SK-N-SH (cell line): ENCODE measurements around the gene NKX6-2. TPM values are rescaled to one million over a fixed set of nuclear protein-coding genes. Genes with fewer than 3 reads are reported as not detected.
"Not testable (repeated sequence)": the region's sequence is repeated elsewhere in the genome, so short reads cannot be mapped to it uniquely, and the experiment has no call there.

Experiments
- CTCF ChIA-PET: fragments of 300-600, 350-600 bp; formaldehyde crosslinking; extraction: SDS; loops from one replicate; lab custom pipeline; 2021; lab: Yijun Ruan, JAX
- POLR2A ChIA-PET: fragments of 350-600 bp; sonication (Branson Sonifier 250); formaldehyde crosslinking; extraction: SDS; loops from one replicate; lab custom pipeline; 2020; ENCODE audit warnings: antibody characterized with exemption, inconsistent platforms; lab: Yijun Ruan, JAX
- DNase-seq: peaks from one replicate; pipeline ENCODE4 v3.0.0; 2012
- H2AFZ ChIP-seq: fragments of 200-600 bp; sonication (generic); 2 replicates; pipeline ENCODE4 v1.8.1; 2016; ENCODE audit warnings: antibody characterized with exemption, mild to moderate bottlenecking, low read depth
- H3F3A ChIP-seq: fragments of 200-600 bp; sonication (generic); replicated peaks from 2 replicates; pipeline ENCODE3; 2016; ENCODE audit warnings: antibody characterized with exemption, mild to moderate bottlenecking; ENCODE audit not compliant: insufficient read depth
- H3K27ac ChIP-seq, 2 experiments: fragments of 200-500 bp in 1 of 2; fragments of 200-600 bp in 1 of 2; sonication (Bioruptor generic) in 1 of 2; sonication (generic), shearing (Covaris generic) in 1 of 2; 2 replicates each; pipeline versions ENCODE4 v1.5.1 to v1.6.1; 2014 to 2016; ENCODE audit warnings: low read depth in 2 of 2, inconsistent platforms in 1 of 2, low read length in 1 of 2, mild to moderate bottlenecking in 1 of 2, mixed read lengths in 1 of 2
- H3K27me3 ChIP-seq: fragments of 200-600 bp; sonication (generic), shearing (Covaris generic); 2 replicates; pipeline ENCODE4 v1.6.1; 2016; ENCODE audit warnings: mixed run types; ENCODE audit not compliant: insufficient read depth
- H3K36me3 ChIP-seq, 2 experiments: fragments of 200-500 bp in 1 of 2; fragments of 200-600 bp in 1 of 2; sonication (Bioruptor generic) in 1 of 2; sonication (generic) in 1 of 2; replicated peaks in 1 of 2; 2 replicates each; pipeline versions ENCODE3 to v1.5.1; 2014 to 2016; ENCODE audit warnings: low read length in 1 of 2, mild to moderate bottlenecking in 1 of 2; ENCODE audit not compliant: insufficient read depth in 2 of 2, control insufficient read depth in 1 of 2
- H3K4me1 ChIP-seq, 2 experiments: fragments of 200-500 bp in 1 of 2; fragments of 200-600 bp in 1 of 2; sonication (Bioruptor generic) in 1 of 2; sonication (generic), shearing (Covaris generic) in 1 of 2; 2 replicates each; pipeline versions ENCODE4 v1.5.1 to v1.6.1; 2014 to 2016; ENCODE audit warnings: low read depth in 1 of 2, low read length in 1 of 2, mixed run types in 1 of 2; ENCODE audit not compliant: insufficient read depth in 2 of 2, control insufficient read depth in 1 of 2
- H3K4me2 ChIP-seq: fragments of 200-600 bp; sonication (generic), shearing (Covaris generic); 2 replicates; pipeline ENCODE4 v1.6.1; 2017; ENCODE audit warnings: mixed run types
- H3K4me3 ChIP-seq, 2 experiments: fragments of 200-500 bp in 1 of 2; fragments of 200-600 bp in 1 of 2; sonication (Bioruptor generic) in 1 of 2; sonication (generic), shearing (Covaris generic) in 1 of 2; 2 replicates each; pipeline versions ENCODE4 v1.5.1 to v1.8.1; 2014 to 2016; ENCODE audit warnings: low read depth in 2 of 2, inconsistent platforms in 1 of 2, low read length in 1 of 2, mild to moderate bottlenecking in 1 of 2, mixed read lengths in 1 of 2, moderate library complexity in 1 of 2
- H3K79me2 ChIP-seq: fragments of 200-600 bp; sonication (generic); 2 replicates; pipeline ENCODE4 v1.8.1; 2017; ENCODE audit warnings: mild to moderate bottlenecking; ENCODE audit not compliant: insufficient read depth
- H3K9ac ChIP-seq: fragments of 200-600 bp; sonication (generic); 2 replicates; pipeline ENCODE4 v1.6.1; 2017; ENCODE audit warnings: mixed run types
- H3K9me2 ChIP-seq: fragments of 200-600 bp; sonication (generic); 2 replicates; pipeline ENCODE4 v1.6.1; 2017; ENCODE audit warnings: mixed run types
- H3K9me3 ChIP-seq: fragments of 200-600 bp; sonication (generic); 2 replicates; pipeline ENCODE4 v1.6.1; 2017; ENCODE audit warnings: mixed run types, mild to moderate bottlenecking, moderate library complexity
- H4K20me1 ChIP-seq: fragments of 200-600 bp; sonication (generic); 2 replicates; pipeline ENCODE4 v1.6.1; 2017; ENCODE audit warnings: mild to moderate bottlenecking, mixed run types; ENCODE audit not compliant: insufficient read depth
- CTCF ChIP-seq: fragments of 200-600 bp; sonication (generic); IDR thresholded peaks from 2 replicates; pipeline ENCODE4 v1.6.1; 2017; ENCODE audit warnings: antibody characterized with exemption, mild to moderate bottlenecking, moderate library complexity
- EP300 ChIP-seq, 2 experiments: IDR thresholded peaks; 2 replicates each; pipeline versions ENCODE4 v1.4.0 to v1.6.1; 2012; ENCODE audit warnings: borderline replicate concordance in 1 of 2, low read depth in 1 of 2, low read length in 1 of 2
- FOSL2 ChIP-seq: IDR thresholded peaks from 2 replicates; pipeline ENCODE4 v1.4.0; 2012; ENCODE audit warnings: low read depth, mild to moderate bottlenecking, moderate library complexity, borderline replicate concordance
- IRF3 ChIP-seq: fragments of 150-350 bp; IDR thresholded peaks from 2 replicates; pipeline ENCODE4 v1.6.1; 2016; ENCODE audit warnings: mild to moderate bottlenecking, low read depth, low read length
- JUND ChIP-seq: IDR thresholded peaks from 2 replicates; pipeline ENCODE4 v1.4.0; 2012
- NFIC ChIP-seq: IDR thresholded peaks from 2 replicates; pipeline ENCODE4 v1.4.0; 2012; ENCODE audit warnings: borderline replicate concordance
- PBX3 ChIP-seq: IDR thresholded peaks from 2 replicates; pipeline ENCODE4; 2012
- POLR2AphosphoS5 ChIP-seq: IDR thresholded peaks from 2 replicates; pipeline ENCODE4 v1.6.1; 2012; ENCODE audit warnings: low read depth, low read length
- SIN3A ChIP-seq: IDR thresholded peaks from 2 replicates; pipeline ENCODE4 v1.6.1; 2012; ENCODE audit warnings: low read depth, mild to moderate bottlenecking, low read length, moderate library complexity, borderline replicate concordance
- TCF12 ChIP-seq: IDR thresholded peaks from 2 replicates; pipeline ENCODE4 v1.4.0; 2012
- TEAD4 ChIP-seq: IDR thresholded peaks from 2 replicates; pipeline ENCODE4 v1.4.0; 2012; ENCODE audit warnings: mild to moderate bottlenecking, borderline replicate concordance; ENCODE audit not compliant: insufficient read depth
- YY1 ChIP-seq: IDR thresholded peaks from 2 replicates; pipeline ENCODE4 v1.4.0; 2012; ENCODE audit warnings: low read depth, mild to moderate bottlenecking
- WGBS: methylation state at CpG from one replicate; pipeline ENCODE4 v1.1.6; 2017; ENCODE audit warnings: low lambda C conversion rate; 5-methylcytosine and 5-hydroxymethylcytosine counted together
- polyA plus RNA-seq, 3 experiments: library from polyadenylated mRNA; depleted of rRNA; stranded (reverse); fragments of >200 nt; gene quantifications; 2 replicates each; pipeline ENCODE4 v1.2.3, GENCODE V29; 2012

The NKX6-2 gene
- polyA plus RNA-seq, 1 of the 3 experiments (the other 2 are of a cell fraction): not detected

GRCh38 chr10:132743925-132744490, 41.9 kb downstream of the NKX6-2 start:
- Histone ChIP-seq H3K27ac (no peak overlapping the region), H3K9ac (no peak overlapping the region), H3F3A (no peaks in the 10 kb centered on the region), H3K36me3 (no peaks in the 10 kb centered on the region), H3K4me3 (no peak overlapping the region), H3K79me2 (no peaks in the 10 kb centered on the region), H4K20me1 (no peaks in the 10 kb centered on the region), H3K27me3 (no peaks in the 10 kb centered on the region), H3K9me2 (no peaks in the 10 kb centered on the region), H3K9me3 (no peaks in the 10 kb centered on the region), H3K4me2 (no peak overlapping the region), H2AFZ (no peak overlapping the region), H3K4me1 (no peaks in the 10 kb centered on the region)
- POLR2A ChIA-PET: no interaction called here
- 100% methylated on average over 10 of the region's 18 CpGs for WGBS
- DNase-seq: no peak
- TF ChIP-seq YY1 (no peak), FOSL2 (no peak), PBX3 (no peak), TCF12 (no peak)
- CTCF ChIA-PET: interaction anchor here (0.7 kb wide), 1 partner anchor 38 kb away, joined by 3 read pairs; no protein-coding TSS in a partner anchor

GRCh38 chr10:132743196-132743924, 42.6 kb downstream of the NKX6-2 start:
- H3K4me3 ChIP-seq, H3K27ac ChIP-seq, H3K4me2 ChIP-seq, H3K9me2 ChIP-seq, H3K27me3 ChIP-seq, H3K4me1 ChIP-seq, H2AFZ ChIP-seq, H3K36me3 ChIP-seq, H3K9me3 ChIP-seq, DNase-seq, H3F3A ChIP-seq, H3K79me2 ChIP-seq, H4K20me1 ChIP-seq, H3K9ac ChIP-seq, POLR2A ChIA-PET: not testable (repeated sequence)
- 92% methylated on average over 16 of the region's 30 CpGs for WGBS
- CTCF ChIA-PET: interaction anchor here (0.6 kb wide), 1 partner anchor 88 kb away, joined by 3 read pairs; no protein-coding TSS in a partner anchor

- H3K79me2 ChIP-seq: no peaks in the 10 kb centered on the region
- H3K4me1 ChIP-seq: no peaks in the 10 kb centered on the region
- no peak overlapping the region for H2AFZ ChIP-seq
- H4K20me1 ChIP-seq: no peaks in the 10 kb centered on the region
- DNase-seq: no peak
- H3K9me2 ChIP-seq: no peaks in the 10 kb centered on the region
- 94% methylated on average over 12 of the region's 12 CpGs for WGBS
- no peak overlapping the region for H3K27ac ChIP-seq
- no peaks in the 10 kb centered on the region for H3K9me3 ChIP-seq
- no peaks in the 10 kb centered on the region for H3K27me3 ChIP-seq
- H3K4me2 ChIP-seq: no peak overlapping the region
- POLR2A ChIA-PET: no interaction called here
- no peaks in the 10 kb centered on the region for H3K36me3 ChIP-seq
- H3K9ac ChIP-seq: no peak overlapping the region
- no peak overlapping the region for H3K4me3 ChIP-seq
- CTCF ChIA-PET: interaction anchor here (0.6 kb wide), 1 partner anchor 88 kb away, joined by 3 read pairs; no protein-coding TSS in a partner anchor
- no peaks in the 10 kb centered on the region for H3F3A ChIP-seq
- TF ChIP-seq TEAD4: no peak
- no peak for TF ChIP-seq NFIC
- TF ChIP-seq POLR2AphosphoS5: no peak
- no peak for TF ChIP-seq CTCF
- no peak for TF ChIP-seq IRF3
- no peak for TF ChIP-seq EP300 (IDR thresholded peaks at IDR 0.05; ENCODE audit: borderline replicate concordance in 1 of 2, low read depth in 1 of 2, low read length in 1 of 2)
- TF ChIP-seq JUND: no peak
- no peak for TF ChIP-seq SIN3A
- no peak for TF ChIP-seq PBX3
These were observed 43.1 kb downstream of the NKX6-2 start for GRCh38 chr10:132742837-132743194.
